Stimulated activated naive CD8-positive, alpha-beta T cell treated with anti-CD3 and anti-CD28 coated beads, Interleukin-15, amount 100 ng/mL, for 72 hours (primary cell): ENCODE measurements around the gene CEP72.

ENCODE experiments used
- ATAC-seq: fragments of 150-1000 bp; cut with Tn5 transposase; 2 replicates; pipeline ENCODE4 v1.10.0; 2021; ENCODE audit warnings: mild to moderate bottlenecking, moderate library complexity
- DNase-seq, 2 donors: peaks; one replicate each; pipeline ENCODE4 v3.0.0; 2021 to 2022
- H3K27ac Mint-ChIP-seq, 2 donors: one replicate each; pipeline ENCODE4 v1.8.0; 2022; ENCODE audit warnings: mild to moderate bottlenecking in 2 of 2, mixed read lengths in 2 of 2, moderate library complexity in 2 of 2
- H3K27me3 Mint-ChIP-seq: one replicate; pipeline ENCODE4 v1.8.0; 2022; ENCODE audit warnings: mixed read lengths
- H3K4me1 Mint-ChIP-seq: one replicate; pipeline ENCODE4 v1.8.0; 2022; ENCODE audit warnings: mild to moderate bottlenecking, mixed read lengths
- H3K4me3 Mint-ChIP-seq, 2 donors: one replicate each; pipeline ENCODE4 v1.8.0; 2022; ENCODE audit warnings: mild to moderate bottlenecking in 2 of 2, mixed read lengths in 2 of 2, moderate library complexity in 1 of 2
- H3K9me3 Mint-ChIP-seq, 2 donors: one replicate each; pipeline ENCODE4 v1.8.0; 2022; ENCODE audit warnings: mixed read lengths in 2 of 2

CEP72 gene

DNA sequence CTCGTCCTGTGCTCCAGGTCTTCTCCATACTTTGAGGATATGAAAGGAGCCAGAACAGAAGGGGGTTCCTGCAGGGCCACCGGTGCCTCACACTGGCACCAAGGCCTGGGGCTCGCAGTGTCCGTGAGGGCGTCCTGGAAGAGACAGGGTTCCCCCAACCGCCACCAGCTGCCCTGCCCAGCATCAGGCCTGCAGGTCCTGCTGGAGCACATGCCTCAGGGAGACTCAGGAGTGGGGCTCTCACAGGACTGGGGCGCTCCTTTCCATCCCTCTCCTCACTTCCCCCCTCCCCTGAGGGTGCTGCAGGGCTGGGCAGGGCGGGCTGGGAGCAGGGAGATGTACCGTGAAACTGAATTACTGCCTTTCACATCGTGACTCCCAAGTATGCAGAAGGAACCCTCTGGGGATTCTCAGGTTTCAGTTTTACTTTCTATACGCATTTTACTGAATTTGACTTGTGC is 31.7 kb downstream of the CEP72 start:
- ATAC-seq (no peak), DNase-seq (no peak)
- no peaks in the 10 kb centered on the region for H3K9me3 Mint-ChIP-seq
- peaks cover 8% of the 10 kb centered on the region for H3K4me1 Mint-ChIP-seq
- H3K4me3 Mint-ChIP-seq: no peak overlapping the region
- no peak overlapping the region for H3K27ac Mint-ChIP-seq
- no peaks in the 10 kb centered on the region for H3K27me3 Mint-ChIP-seq

DNA sequence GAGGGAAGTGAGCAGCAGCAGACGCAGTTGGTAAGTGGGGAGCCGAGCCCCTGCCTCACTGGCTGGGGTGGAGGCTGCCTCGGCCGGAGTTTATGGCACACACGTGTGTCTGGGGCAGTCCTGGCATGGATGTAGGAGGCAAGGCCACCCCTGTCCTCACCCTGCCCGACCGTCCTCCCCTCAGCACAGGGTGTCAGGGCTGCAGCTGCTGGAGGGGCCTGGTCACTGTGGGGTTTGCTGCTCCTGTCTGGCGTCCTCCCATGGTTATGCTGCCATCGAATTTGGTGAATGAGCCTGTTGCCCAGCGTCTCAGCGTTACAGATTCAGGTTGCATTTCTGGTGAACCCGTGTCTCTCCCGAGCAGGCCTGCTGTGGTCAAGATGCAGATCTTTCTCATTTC is 32.4 kb downstream of the CEP72 start:
- Mint-ChIP-seq H3K27ac (no peak overlapping the region), H3K9me3 (no peaks in the 10 kb centered on the region), H3K4me1 (peaks cover 8% of the 10 kb centered on the region), H3K27me3 (no peaks in the 10 kb centered on the region), H3K4me3 (no peak overlapping the region)
- no peak for DNase-seq
- ATAC-seq: no peak

DNA sequence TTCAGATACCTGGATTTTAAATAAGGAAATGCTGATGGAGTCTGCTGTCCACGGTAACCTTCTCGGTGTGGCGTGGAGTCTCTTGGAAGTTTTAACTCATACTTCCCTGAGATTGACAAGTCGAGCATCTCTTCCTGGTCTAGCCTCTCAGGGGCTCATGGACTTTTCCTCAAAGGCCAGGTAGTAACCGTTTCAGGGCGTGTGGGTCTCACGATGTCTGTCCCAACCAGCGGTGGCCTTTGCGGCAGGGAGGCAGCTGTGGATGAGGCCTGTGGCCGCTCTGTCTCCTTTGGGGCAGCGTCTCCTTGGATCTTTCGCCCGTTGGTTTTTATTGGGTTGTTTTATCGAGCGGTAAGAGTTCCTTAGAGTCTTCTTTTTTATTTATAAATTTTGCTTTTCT is 32.8 kb downstream of the CEP72 start:
- peaks cover 8% of the 10 kb centered on the region for H3K4me1 Mint-ChIP-seq
- no peaks in the 10 kb centered on the region for H3K9me3 Mint-ChIP-seq
- no peak overlapping the region for H3K4me3 Mint-ChIP-seq
- DNase-seq (no peak), ATAC-seq (no peak)
- no peak overlapping the region for H3K27ac Mint-ChIP-seq
- H3K27me3 Mint-ChIP-seq: no peaks in the 10 kb centered on the region

DNA sequence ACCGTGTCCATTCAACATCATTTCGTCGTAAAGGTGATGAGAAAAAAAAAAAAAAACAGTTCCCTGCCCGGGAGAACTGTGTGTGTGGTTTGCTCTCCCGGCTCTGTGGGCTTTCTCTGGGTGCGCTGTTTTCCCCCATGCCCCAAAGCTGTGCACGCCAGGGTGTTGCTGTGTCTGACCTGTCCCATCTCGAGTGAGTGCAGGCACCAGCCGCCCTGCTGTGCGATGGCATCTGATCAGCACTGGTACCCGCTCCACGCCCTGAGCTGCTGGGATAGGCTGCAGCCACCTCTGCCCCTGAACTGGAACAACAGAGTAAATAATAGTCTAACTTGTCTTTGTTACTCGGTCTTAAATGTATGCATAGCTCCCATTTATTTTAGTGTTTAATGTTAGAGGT is 33.3 kb downstream of the CEP72 start:
- Mint-ChIP-seq H3K9me3 (no peaks in the 10 kb centered on the region), H3K27me3 (no peaks in the 10 kb centered on the region), H3K27ac (peak overlapping the region in 1 of 2 donors; percentile 48), H3K4me1 (peaks cover 8% of the 10 kb centered on the region), H3K4me3 (no peak overlapping the region)
- ATAC-seq (no peak), DNase-seq (no peak)

DNA sequence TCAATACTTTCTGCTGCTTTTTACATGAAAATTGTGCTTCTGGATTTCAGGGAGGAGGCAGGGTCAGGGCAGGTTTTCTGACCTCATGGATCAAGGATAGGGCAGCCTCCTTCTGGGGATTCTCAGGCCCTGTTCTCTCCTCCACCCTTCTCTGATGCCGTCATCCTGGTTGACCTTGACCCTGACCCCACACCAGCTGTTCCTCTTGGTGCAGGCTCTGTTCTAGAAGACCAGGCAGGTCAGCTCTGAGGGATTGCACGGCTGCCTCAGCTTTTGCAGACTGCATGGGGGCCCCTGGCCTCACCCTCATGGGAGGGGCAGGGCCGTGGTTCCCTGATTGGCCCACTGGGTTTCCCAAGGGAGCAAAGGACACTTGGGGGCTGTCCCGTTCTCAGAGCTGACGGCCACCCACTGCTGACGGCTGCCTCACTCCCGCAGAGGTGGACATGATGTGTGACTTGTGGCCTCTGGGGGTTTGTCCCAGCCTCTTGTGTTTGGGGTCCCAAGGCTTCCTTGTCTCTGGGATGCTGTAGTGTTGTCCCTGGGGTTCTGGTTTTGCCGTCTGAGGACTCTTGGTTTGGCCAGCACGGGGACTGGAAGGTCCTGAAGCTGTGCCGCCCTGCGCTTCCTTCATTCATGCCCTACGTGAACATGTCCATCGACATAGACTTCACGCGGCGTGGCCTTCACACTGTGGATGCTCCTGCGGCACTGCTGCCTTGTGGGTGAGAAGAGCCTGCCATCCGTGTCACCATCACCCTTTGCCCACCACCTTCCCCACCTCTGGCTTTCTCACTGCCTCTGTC is 34.5 kb downstream of the CEP72 start:
- Mint-ChIP-seq H3K27ac (no peak overlapping the region), H3K4me3 (no peak overlapping the region), H3K27me3 (no peaks in the 10 kb centered on the region), H3K4me1 (peaks cover 8% of the 10 kb centered on the region), H3K9me3 (no peaks in the 10 kb centered on the region)
- ATAC-seq (no peak), DNase-seq (no peak)

DNA sequence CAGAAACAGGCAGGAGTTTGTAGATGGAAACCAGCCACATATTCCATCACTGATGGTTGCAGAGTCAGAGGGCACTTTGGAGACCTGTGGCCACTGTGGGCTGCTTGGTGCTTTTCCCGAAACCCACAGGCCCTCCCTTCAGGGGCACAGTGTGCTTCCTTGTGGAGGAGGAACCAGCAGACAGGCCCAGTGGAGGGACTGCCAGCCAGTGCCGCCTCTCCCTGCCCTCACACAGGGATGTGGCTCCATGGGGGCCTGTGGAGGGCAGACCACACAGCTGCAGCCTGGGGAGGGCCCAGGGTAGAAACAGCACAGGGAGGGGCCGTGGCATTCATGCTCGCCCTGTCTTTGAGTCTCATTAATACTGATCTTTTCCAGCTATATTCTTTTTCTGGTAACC is 35.2 kb downstream of the CEP72 start:
- ATAC-seq: no peak
- H3K4me1 Mint-ChIP-seq: peaks cover 8% of the 10 kb centered on the region
- no peak for DNase-seq
- H3K27me3 Mint-ChIP-seq: no peaks in the 10 kb centered on the region
- H3K27ac Mint-ChIP-seq: peak overlapping the region in 1 of 2 donors; percentile 54
- no peaks in the 10 kb centered on the region for H3K9me3 Mint-ChIP-seq
- no peak overlapping the region for H3K4me3 Mint-ChIP-seq

DNA sequence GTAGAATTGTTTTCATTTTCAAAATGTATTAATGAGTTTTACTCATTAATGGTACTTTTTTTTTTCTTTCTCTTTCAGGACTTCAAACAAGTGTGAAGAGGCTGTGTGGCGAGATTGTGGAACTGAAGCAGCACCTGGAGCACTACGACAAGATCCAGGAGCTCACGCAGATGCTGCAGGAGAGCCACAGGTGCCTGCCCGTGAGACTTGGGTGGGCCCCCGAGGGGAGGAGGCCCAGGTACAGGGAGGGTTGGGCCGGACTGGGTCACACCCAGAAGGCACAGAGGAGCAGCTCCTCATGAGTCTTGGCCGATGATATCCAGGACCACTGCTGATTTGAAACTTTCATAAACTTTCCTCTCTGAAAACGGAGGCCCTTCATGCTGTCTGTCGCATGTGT is 35.6 kb downstream of the CEP72 start:
- Mint-ChIP-seq H3K27ac (no peak overlapping the region), H3K27me3 (no peaks in the 10 kb centered on the region), H3K9me3 (no peaks in the 10 kb centered on the region), H3K4me3 (no peak overlapping the region), H3K4me1 (peaks cover 8% of the 10 kb centered on the region)
- no peak for ATAC-seq
- no peak for DNase-seq

DNA sequence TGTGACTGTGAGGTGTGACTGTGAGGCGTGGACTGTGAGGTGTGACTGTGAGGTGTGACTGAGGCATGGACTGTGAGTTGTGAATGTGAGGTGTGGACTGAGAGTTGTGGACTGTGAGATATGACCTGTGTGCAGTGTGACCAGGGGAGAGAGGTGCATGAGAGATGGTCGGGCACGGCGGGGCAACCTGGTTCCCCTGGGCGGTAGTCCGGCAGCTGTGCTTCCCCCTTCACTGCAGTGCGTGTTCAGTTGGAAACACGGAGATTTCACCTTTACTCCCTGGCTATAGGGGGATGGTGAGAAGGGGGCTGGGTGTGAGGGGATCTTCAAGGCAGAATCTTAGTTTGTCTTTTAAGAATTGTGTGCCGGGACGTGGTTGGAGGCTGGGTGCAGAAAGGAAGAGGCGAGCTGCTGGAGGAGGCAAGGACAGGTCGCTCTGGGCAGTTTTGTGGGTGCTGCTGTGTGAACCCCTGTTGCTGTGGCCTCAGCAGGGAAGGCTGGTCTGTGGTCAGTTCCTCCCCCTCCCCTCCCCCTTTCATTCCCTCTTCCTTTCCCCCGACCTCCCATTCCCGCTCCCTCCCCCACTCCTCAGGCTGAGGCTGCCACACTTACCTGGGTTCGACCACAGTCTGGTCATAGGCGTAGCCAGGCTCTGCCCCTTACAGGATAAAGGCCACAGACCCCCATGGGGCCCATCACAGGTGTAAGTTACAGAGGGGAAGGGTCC is 39.3 kb downstream of the CEP72 start:
- Mint-ChIP-seq H3K27me3 (no peaks in the 10 kb centered on the region), H3K27ac (no peak overlapping the region), H3K9me3 (no peaks in the 10 kb centered on the region), H3K4me1 (no peaks in the 10 kb centered on the region), H3K4me3 (no peak overlapping the region)
- no peak for ATAC-seq
- DNase-seq: no peak

DNA sequence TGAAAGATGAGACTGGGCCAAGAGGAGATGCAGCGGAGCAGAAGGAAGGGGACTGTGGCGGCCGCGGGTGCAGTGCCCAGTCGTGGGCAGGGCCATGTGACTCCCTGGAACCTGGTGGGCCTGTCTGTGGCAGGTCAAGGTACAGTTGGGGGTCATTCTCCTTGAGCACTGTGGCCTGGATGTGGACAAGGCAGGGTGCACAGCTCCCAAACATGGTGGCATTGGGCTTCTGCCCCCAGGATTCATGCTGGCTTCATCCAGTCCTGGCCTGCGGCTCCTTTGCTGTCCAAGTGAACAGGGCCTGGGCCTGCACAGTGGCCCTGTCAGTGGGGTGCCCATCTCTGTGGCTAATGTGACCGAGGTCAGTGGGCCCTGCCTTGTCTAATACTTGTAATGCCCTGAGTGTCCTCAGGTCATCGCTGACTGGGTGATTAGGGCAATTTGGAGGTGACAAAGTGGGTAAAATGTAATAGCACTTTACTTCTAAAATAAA is 39.9 kb downstream of the CEP72 start:
- Mint-ChIP-seq H3K4me1 (no peaks in the 10 kb centered on the region), H3K9me3 (no peaks in the 10 kb centered on the region), H3K27me3 (no peaks in the 10 kb centered on the region), H3K27ac (no peak overlapping the region), H3K4me3 (no peak overlapping the region)
- no peak for DNase-seq
- ATAC-seq: no peak

DNA sequence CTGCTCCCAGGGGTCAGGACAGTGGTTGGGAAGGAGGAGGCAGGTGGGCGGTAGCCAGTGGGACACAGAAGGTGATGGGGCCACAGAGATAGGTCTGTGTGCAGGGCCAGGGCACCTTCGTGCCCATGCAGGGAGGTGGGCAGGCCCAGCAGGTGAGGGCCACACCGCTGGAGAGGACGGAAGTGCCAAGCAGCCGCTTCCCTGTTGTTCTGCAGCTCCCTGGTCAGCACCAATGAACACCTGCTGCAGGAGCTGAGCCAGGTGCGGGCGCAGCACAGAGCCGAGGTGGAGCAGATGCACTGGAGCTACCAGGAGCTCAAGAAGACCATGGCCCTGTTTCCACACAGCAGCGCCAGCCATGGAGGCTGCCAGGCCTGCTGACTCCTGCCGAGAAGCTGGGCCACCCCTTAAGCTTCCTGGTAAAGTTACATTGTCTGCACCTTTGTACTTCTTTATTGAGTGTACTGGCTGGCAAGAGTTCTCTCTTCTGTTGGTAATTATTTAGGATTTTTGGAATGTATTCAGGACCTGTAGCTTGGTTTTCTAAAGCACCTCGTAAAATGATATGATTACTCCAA is 40.7 kb downstream of the CEP72 start:
- Mint-ChIP-seq H3K4me1 (no peaks in the 10 kb centered on the region), H3K9me3 (no peaks in the 10 kb centered on the region), H3K27me3 (no peaks in the 10 kb centered on the region), H3K4me3 (no peak overlapping the region), H3K27ac (no peak overlapping the region)
- ATAC-seq (no peak), DNase-seq (no peak)

DNA sequence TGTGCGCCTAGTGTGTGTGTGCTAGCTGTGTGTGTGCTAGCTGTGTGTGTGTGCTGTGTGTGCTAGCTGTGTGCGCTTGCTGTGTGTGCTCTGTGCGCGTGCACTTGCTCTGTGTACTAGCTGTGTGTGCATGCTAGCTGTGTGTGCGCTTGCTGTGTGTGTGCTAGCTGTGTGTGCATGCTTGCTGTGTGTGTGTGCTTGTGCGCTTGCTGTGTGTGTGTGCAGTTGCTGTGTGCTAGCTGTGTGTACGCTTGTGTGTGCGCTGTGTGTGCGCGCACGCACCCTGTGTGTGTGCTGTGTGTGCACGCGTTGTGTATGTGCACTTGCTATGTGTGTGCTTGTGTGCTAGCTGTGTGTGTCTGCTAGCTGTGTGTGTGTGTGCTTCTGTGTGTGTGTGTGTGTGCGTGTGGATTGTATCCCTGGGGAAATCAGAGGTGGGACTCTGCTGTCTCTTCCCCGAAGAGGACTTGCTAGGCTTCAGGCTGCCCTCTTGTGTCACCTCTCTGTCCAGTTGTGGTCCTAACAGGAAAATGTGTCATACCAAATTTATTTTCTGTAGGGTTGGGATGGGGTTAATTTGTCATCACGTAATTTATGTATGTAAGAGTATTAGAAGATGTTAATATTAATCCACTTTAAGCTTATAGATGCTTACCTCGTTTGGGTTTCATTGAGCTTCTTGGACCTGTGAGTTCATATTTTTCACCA is 42.1 kb downstream of the CEP72 start:
- ATAC-seq (no peak), DNase-seq (no peak)
- no peaks in the 10 kb centered on the region for H3K4me1 Mint-ChIP-seq
- H3K27ac Mint-ChIP-seq: peak overlapping the region in 1 of 2 donors; percentile 23
- H3K4me3 Mint-ChIP-seq: no peak overlapping the region
- H3K27me3 Mint-ChIP-seq: no peaks in the 10 kb centered on the region
- no peaks in the 10 kb centered on the region for H3K9me3 Mint-ChIP-seq

DNA sequence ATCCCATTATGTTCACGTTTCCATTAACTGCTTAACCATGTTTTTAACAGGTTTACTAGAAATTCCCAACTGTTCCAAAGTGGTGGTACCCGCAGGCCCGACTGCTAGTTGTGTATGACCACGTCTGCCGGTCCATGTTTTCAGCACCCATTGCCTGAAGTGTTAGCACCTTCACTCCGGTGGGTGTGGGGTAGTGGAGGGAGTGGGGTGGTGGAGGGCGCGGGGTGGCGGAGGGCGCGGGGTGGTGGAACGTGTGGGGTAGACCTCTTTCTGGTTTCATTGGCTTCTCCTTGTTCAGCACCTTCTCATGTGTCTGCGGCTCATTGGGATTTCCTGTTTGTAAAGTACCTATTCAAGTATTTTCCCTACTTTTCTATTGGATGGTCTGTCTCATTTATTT is 43.3 kb downstream of the CEP72 start:
- DNase-seq (no peak), ATAC-seq (no peak)
- Mint-ChIP-seq H3K4me3 (no peak overlapping the region), H3K4me1 (no peaks in the 10 kb centered on the region), H3K9me3 (no peaks in the 10 kb centered on the region), H3K27ac (no peak overlapping the region), H3K27me3 (no peaks in the 10 kb centered on the region)

DNA sequence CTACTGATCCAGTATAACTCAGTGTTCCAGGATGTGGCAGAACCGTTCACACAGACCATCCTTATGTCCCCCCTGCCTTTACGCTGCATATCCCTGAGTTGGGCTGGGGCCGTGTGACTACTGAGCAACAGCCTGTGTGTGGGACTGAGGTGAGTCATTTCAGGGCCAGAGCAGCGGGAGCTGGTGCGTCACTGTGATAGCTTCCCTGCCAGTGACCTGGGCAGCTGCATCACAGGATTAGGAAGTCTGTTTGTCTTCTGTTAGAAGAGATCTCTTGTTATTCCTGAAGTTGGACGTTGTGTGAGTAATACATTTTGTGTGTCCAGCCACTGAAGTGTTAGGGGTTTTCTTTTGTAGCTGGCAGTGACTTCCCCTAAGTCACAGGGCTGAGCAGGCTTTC is 45.4 kb downstream of the CEP72 start:
- no peak overlapping the region for H3K4me3 Mint-ChIP-seq
- H3K4me1 Mint-ChIP-seq: no peaks in the 10 kb centered on the region
- no peaks in the 10 kb centered on the region for H3K27me3 Mint-ChIP-seq
- H3K9me3 Mint-ChIP-seq: no peaks in the 10 kb centered on the region
- DNase-seq (no peak), ATAC-seq (no peak)
- peak overlapping the region in 1 of 2 donors; percentile 55 for H3K27ac Mint-ChIP-seq

DNA sequence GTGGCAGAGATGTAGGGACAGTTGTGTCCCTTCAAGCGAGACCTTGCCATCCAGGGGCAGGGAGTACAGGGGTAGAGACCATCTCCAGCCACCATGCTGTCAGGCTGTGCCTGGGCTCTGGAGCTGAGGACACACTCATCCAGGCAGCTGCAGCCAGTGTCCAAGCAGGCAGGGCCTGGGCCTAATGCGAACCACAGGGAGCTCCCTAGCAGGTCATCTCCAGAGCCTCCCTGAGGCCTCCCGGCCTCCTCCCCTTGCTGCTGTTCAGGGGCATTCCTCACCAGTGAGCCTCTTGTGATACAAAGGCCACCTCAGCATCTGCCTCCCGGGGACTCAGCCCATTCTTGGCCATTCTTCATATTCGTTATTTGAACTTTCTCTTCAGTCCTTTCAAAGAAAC is 46.0 kb downstream of the CEP72 start:
- Mint-ChIP-seq H3K4me3 (no peak overlapping the region), H3K4me1 (no peaks in the 10 kb centered on the region), H3K9me3 (no peaks in the 10 kb centered on the region), H3K27ac (no peak overlapping the region), H3K27me3 (no peaks in the 10 kb centered on the region)
- ATAC-seq (no peak), DNase-seq (no peak)

DNA sequence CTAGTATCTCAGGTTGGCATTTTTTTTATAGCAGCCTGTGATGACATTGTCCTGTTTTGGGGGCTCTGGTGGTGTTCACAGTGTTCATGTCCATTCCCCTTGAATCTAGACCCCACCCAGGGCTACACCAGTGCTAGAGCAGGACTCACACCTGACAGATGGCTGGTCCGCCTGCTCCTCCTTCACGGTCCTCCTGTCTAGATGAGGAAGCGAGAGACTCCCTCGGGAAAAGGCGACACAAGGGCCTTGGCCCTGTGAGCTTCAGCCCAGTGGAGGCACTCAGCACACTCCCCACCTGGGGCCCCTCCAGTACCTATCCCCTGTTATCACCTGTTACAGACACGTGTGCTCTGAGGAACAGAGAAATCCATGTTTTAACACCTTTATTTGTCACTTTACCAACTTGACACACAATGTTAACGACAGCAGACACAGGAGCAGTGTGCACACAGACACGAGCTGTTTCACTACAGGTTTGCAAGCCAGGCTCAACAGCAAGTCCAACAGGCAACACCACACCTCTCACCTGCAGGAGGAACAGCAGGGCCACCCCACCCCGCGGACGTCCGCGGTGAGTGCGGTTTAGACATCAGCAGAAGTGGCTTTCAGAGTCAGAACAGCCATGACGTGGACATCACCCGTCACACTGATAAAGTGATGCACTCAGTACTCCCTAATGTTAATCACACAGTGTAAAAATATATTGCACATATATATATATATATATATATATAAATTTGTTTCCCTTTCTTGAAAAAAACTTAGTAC is 47.5 kb downstream of the CEP72 start:
- Mint-ChIP-seq H3K27ac (no peak overlapping the region), H3K27me3 (no peaks in the 10 kb centered on the region), H3K4me3 (no peak overlapping the region), H3K4me1 (no peaks in the 10 kb centered on the region), H3K9me3 (no peaks in the 10 kb centered on the region)
- DNase-seq (no peak), ATAC-seq (no peak)
